Hypothalamus (tissue), 51 donors: ENCODE data around the gene SFTPA2.
A peak's percentile ranks its signal among the peaks of the same experiment; 100 is the strongest.
"Not testable (repeated sequence)": the region's sequence is repeated elsewhere in the genome, so short reads cannot be mapped to it uniquely, and the experiment has no call there.

ENCODE experiments used
- DNase-seq, 51 donors: peaks; one replicate each; lab custom pipeline; 2025; lab: John Stamatoyannopoulos, UW

The SFTPA2 gene

GRCh38 chr10:79560160-79560709, at the start of gene SFTPA2:
SFTPA2 (minus strand) TSS chr10:79560407; CDS start chr10:79559483, 924 bp downstream.
- no peak for DNase-seq

- DNase-seq = peak in 3 of 51 donors; percentile 5 to 21 (median 9)
These were observed 48.5 kb upstream of the SFTPA2 start for GRCh38 chr10:79608505-79609375.

- DNase-seq = no peak
These were observed 45.1 kb upstream of the SFTPA2 start for GRCh38 chr10:79605308-79605707.

GRCh38 chr10:79604294-79604693, 44.1 kb upstream of the SFTPA2 start:
- DNase-seq = no peak

GRCh38 chr10:79602953-79603352, 42.7 kb upstream of the SFTPA2 start:
- no peak for DNase-seq

GRCh38 chr10:79601939-79602338, 41.7 kb upstream of the SFTPA2 start:
- DNase-seq = no peak

- DNase-seq = not testable (repeated sequence)
These were observed 39.4 kb upstream of the SFTPA2 start for GRCh38 chr10:79599644-79600043.

GRCh38 chr10:79595510-79595909, 35.3 kb upstream of the SFTPA2 start:
- DNase-seq = no peak

GRCh38 chr10:79594565-79594964, 34.4 kb upstream of the SFTPA2 start:
- not testable (repeated sequence) for DNase-seq

- DNase-seq = no peak
These were observed 33.2 kb upstream of the SFTPA2 start for GRCh38 chr10:79593377-79593776.

- DNase-seq = no peak
These were observed 28.6 kb upstream of the SFTPA2 start for GRCh38 chr10:79588800-79589199.

GRCh38 chr10:79586933-79587332, 26.7 kb upstream of the SFTPA2 start:
- no peak for DNase-seq

GRCh38 chr10:79585870-79586527, 25.8 kb upstream of the SFTPA2 start:
- no peak for DNase-seq

GRCh38 chr10:79583488-79584024, 23.3 kb upstream of the SFTPA2 start:
- DNase-seq = no peak

GRCh38 chr10:79582954-79583353, 22.7 kb upstream of the SFTPA2 start:
- not testable (repeated sequence) for DNase-seq

- DNase-seq = no peak
These were observed 21.9 kb upstream of the SFTPA2 start for GRCh38 chr10:79582096-79582495.

- DNase-seq = no peak
These were observed 20.8 kb upstream of the SFTPA2 start for GRCh38 chr10:79581044-79581443.

GRCh38 chr10:79579361-79579760, 19.2 kb upstream of the SFTPA2 start:
- no peak for DNase-seq

- DNase-seq = not testable (repeated sequence)
These were observed 10.4 kb upstream of the SFTPA2 start for GRCh38 chr10:79570624-79571023.

- no peak for DNase-seq
These were observed 3.2 kb upstream of the SFTPA2 start for GRCh38 chr10:79563426-79563825.

- peak in 35 of 51 donors; percentile 2 to 72 (median 38) for DNase-seq
These were observed 2.0 kb upstream of the SFTPA2 start for GRCh38 chr10:79562135-79562756.
